ENCODE data around the gene PYGB. TPM values are rescaled to one million over a fixed set of nuclear protein-coding genes. Genes with fewer than 3 reads are reported as not detected.

Gene PYGB
- total RNA-seq, 1 donor from 2014 or later = 117 TPM

GRCh38 chr20:25272223-25273000 is 24.5 kb downstream of the PYGB start:
- H3K9me3 ChIP-seq = no peaks in the 10 kb centered on the region
- peaks cover 8% of the 10 kb centered on the region for H3K4me1 ChIP-seq
- H3K27me3 ChIP-seq = no peaks in the 10 kb centered on the region
- no peak for DNase-seq (ENCODE audit: extremely low spot score in 2 of 2)
- H3K36me3 ChIP-seq = peaks cover 0 to 64% of the 10 kb centered on the region in 2 donors
- H3K4me3 ChIP-seq = no peak overlapping the region
- no peak overlapping the region for H3K27ac ChIP-seq
- no peak for TF ChIP-seq POLR2AphosphoS5 (IDR thresholded peaks at IDR 0.05; ENCODE audit: insufficient read depth in 1 of 2, low read depth in 1 of 2)
- no peak for TF ChIP-seq POLR2A (IDR thresholded peaks at IDR 0.05)
- no peak for TF ChIP-seq CTCF (IDR thresholded peaks at IDR 0.05)
- intact Hi-C loops (cut with DNase I) = no loop called here

GRCh38 chr20:25273046-25273445 is 25.2 kb downstream of the PYGB start:
- Histone ChIP-seq H3K27ac (no peak overlapping the region), H3K27me3 (no peaks in the 10 kb centered on the region), H3K4me3 (no peak overlapping the region), H3K9me3 (no peaks in the 10 kb centered on the region), H3K36me3 (peaks cover 0 to 70% of the 10 kb centered on the region in 2 donors), H3K4me1 (peaks cover 8% of the 10 kb centered on the region)
- intact Hi-C loops (cut with DNase I) = no loop called here
- TF ChIP-seq POLR2AphosphoS5 (IDR thresholded peaks at IDR 0.05; ENCODE audit: insufficient read depth in 1 of 2, low read depth in 1 of 2) (no peak), POLR2A (IDR thresholded peaks at IDR 0.05) (no peak), CTCF (IDR thresholded peaks at IDR 0.05) (no peak)
- no peak for DNase-seq (ENCODE audit: extremely low spot score in 2 of 2)

- TF ChIP-seq POLR2A (IDR thresholded peaks at IDR 0.05) = no peak
- no peak for TF ChIP-seq POLR2AphosphoS5 (IDR thresholded peaks at IDR 0.05; ENCODE audit: insufficient read depth in 1 of 2, low read depth in 1 of 2)
- TF ChIP-seq CTCF (IDR thresholded peaks at IDR 0.05) = no peak
- intact Hi-C loops (cut with DNase I) = no loop called here
- no peaks in the 10 kb centered on the region for H3K27me3 ChIP-seq
- H3K4me3 ChIP-seq = no peak overlapping the region
- H3K4me1 ChIP-seq = peaks cover 8% of the 10 kb centered on the region
- DNase-seq (ENCODE audit: extremely low spot score in 2 of 2) = no peak
- H3K36me3 ChIP-seq = peaks cover 0 to 76% of the 10 kb centered on the region in 2 donors
- no peaks in the 10 kb centered on the region for H3K9me3 ChIP-seq
- no peak overlapping the region for H3K27ac ChIP-seq
Observed at GRCh38 chr20:25273541-25274358, 25.9 kb downstream of the PYGB start.

GRCh38 chr20:25274481-25274880 is 26.6 kb downstream of the PYGB start:
- no peaks in the 10 kb centered on the region for H3K9me3 ChIP-seq
- H3K4me3 ChIP-seq = no peak overlapping the region
- TF ChIP-seq POLR2A (IDR thresholded peaks at IDR 0.05) (no peak), POLR2AphosphoS5 (IDR thresholded peaks at IDR 0.05; ENCODE audit: insufficient read depth in 1 of 2, low read depth in 1 of 2) (no peak), CTCF (IDR thresholded peaks at IDR 0.05) (no peak)
- no peak overlapping the region for H3K27ac ChIP-seq
- peaks cover 0 to 77% of the 10 kb centered on the region in 2 donors for H3K36me3 ChIP-seq
- H3K4me1 ChIP-seq = peaks cover 8% of the 10 kb centered on the region
- DNase-seq (ENCODE audit: extremely low spot score in 2 of 2) = no peak
- intact Hi-C loops (cut with DNase I) = no loop called here
- no peaks in the 10 kb centered on the region for H3K27me3 ChIP-seq
